ENCODE measurements around the gene RAC2. TPM values are rescaled to one million over a fixed set of nuclear protein-coding genes. Genes with fewer than 3 reads are reported as not detected.

The RAC2 gene
- total and polyA plus RNA-seq, 3 donors from 2014 or later: 1.2 to 15.5 (median 10.7) TPM

GRCh38 chr22:37179622-37180420 is 64.2 kb downstream of the RAC2 start:
- intact Hi-C loops (cut with DNase I; ENCODE audit: low total_unique reads): no loop called here
- Histone ChIP-seq H3K27me3 (no peaks in the 10 kb centered on the region), H3K4me3 (no peak overlapping the region), H3K4me1 (peaks cover 30% of the 10 kb centered on the region), H3K36me3 (ENCODE audit: low read depth, missing control alignments) (no peaks in the 10 kb centered on the region), H3K27ac (no peak overlapping the region), H3K9me3 (no peaks in the 10 kb centered on the region)
- WGBS, 2 donors: 93 to 94% methylated on average over 25 to 31 of the region's 31 CpGs
- DNase-seq: no peak
- no peak for TF ChIP-seq CTCF (IDR thresholded peaks at IDR 0.05)
- TF ChIP-seq POLR2A (IDR thresholded peaks at IDR 0.05): no peak

- Histone ChIP-seq H3K9me3 (no peaks in the 10 kb centered on the region), H3K36me3 (ENCODE audit: low read depth, missing control alignments) (no peaks in the 10 kb centered on the region), H3K4me3 (no peak overlapping the region), H3K27me3 (no peaks in the 10 kb centered on the region), H3K4me1 (peaks cover 30% of the 10 kb centered on the region), H3K27ac (peak overlapping the region in 1 of 2 donors; percentile 64)
- intact Hi-C loops (cut with DNase I; ENCODE audit: low total_unique reads): no loop called here
- TF ChIP-seq CTCF (IDR thresholded peaks at IDR 0.05): no peak
- no peak for TF ChIP-seq POLR2A (IDR thresholded peaks at IDR 0.05)
- no peak for DNase-seq
- 83 to 89% methylated on average over 9 to 10 of the region's 10 CpGs for WGBS, 2 donors
These were observed 65.0 kb downstream of the RAC2 start for GRCh38 chr22:37179126-37179470.

- Histone ChIP-seq H3K4me1 (peaks cover 30% of the 10 kb centered on the region), H3K27me3 (no peaks in the 10 kb centered on the region), H3K9me3 (no peaks in the 10 kb centered on the region), H3K27ac (peak overlapping the region in 1 of 2 donors; percentile 64), H3K4me3 (no peak overlapping the region), H3K36me3 (ENCODE audit: low read depth, missing control alignments) (no peaks in the 10 kb centered on the region)
- intact Hi-C loops (cut with DNase I; ENCODE audit: low total_unique reads): no loop called here
- DNase-seq: peak; percentile 64
- TF ChIP-seq POLR2A (IDR thresholded peaks at IDR 0.05) (no peak), CTCF (IDR thresholded peaks at IDR 0.05) (no peak)
- 44 to 46% methylated on average over 3 to 17 of the region's 17 CpGs for WGBS, 2 donors
These were observed 65.5 kb downstream of the RAC2 start for GRCh38 chr22:37178350-37179125.

- H3K4me1 ChIP-seq: peaks cover 30% of the 10 kb centered on the region
- no peak overlapping the region for H3K4me3 ChIP-seq
- TF ChIP-seq POLR2A (IDR thresholded peaks at IDR 0.05) (no peak), CTCF (IDR thresholded peaks at IDR 0.05) (no peak)
- DNase-seq: no peak
- intact Hi-C loops (cut with DNase I; ENCODE audit: low total_unique reads): no loop called here
- H3K27ac ChIP-seq: peak overlapping the region in 1 of 2 donors; percentile 64
- H3K36me3 ChIP-seq (ENCODE audit: low read depth, missing control alignments): no peaks in the 10 kb centered on the region
- no peaks in the 10 kb centered on the region for H3K9me3 ChIP-seq
- 95 to 100% methylated on average over 3 of the region's 3 CpGs for WGBS, 2 donors
- H3K27me3 ChIP-seq: no peaks in the 10 kb centered on the region
These were observed 66.3 kb downstream of the RAC2 start for GRCh38 chr22:37177755-37178154.
